A673 (cell line): ENCODE data around the gene ATP2A2.

ENCODE experiments used
- CTCF ChIP-seq: fragments of 300-800, 200-600 bp; sonication (generic); conservative IDR thresholded peaks from 2 replicates; pipeline ENCODE4 v1.5.1; 2017; ENCODE audit warnings: low read depth, mild to moderate bottlenecking, antibody characterized with exemption, low read length, moderate library complexity, mixed read lengths
- EZH2 ChIP-seq: fragments of 200-600 bp; sonication (generic); IDR thresholded peaks from 2 replicates; pipeline ENCODE4 v1.6.1; 2017; ENCODE audit warnings: borderline replicate concordance, low read depth, mild to moderate bottlenecking, mixed read lengths, antibody characterized with exemption, low read length; ENCODE audit not compliant: poor library complexity, severe bottlenecking

- no peak for TF ChIP-seq EZH2
- no peak for TF ChIP-seq CTCF
These were observed 67.5 kb downstream of the ATP2A2 start for GRCh38 chr12:110348431-110349059.
